ENCODE data around the gene CAMK2N2.

The CAMK2N2 gene

GRCh38 chr3:184261270-184261853, at the start of gene CAMK2N2:
Gene CAMK2N2, minus strand, starts transcription at chr3:184261553. Its CDS starts 268 bp downstream, at chr3:184261285.
- peak; percentile 58 for DNase-seq

GRCh38 chr3:184308744-184309143, 47.4 kb upstream of the CAMK2N2 start:
- DNase-seq = no peak

DNA sequence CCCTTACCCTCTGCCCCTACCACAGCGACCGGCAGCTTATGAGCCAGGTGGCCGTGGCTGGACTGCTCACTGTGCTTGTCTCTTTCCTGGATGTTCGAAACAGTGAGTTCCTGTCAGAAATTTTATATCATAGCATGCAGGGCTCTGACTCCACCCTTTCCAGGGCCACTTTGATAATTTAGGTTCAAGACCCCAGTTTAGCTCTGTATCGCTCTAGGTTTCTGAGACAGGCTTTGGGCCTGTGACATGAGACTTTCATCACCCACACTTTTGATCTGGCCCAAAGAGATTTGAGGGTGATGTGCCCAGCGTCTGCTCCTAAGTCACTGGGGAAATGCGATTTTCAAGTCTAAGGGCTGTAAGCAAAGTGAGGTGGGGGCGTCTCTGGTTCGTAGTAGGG, 46.6 kb upstream of the CAMK2N2 start:
- no peak for DNase-seq

DNA sequence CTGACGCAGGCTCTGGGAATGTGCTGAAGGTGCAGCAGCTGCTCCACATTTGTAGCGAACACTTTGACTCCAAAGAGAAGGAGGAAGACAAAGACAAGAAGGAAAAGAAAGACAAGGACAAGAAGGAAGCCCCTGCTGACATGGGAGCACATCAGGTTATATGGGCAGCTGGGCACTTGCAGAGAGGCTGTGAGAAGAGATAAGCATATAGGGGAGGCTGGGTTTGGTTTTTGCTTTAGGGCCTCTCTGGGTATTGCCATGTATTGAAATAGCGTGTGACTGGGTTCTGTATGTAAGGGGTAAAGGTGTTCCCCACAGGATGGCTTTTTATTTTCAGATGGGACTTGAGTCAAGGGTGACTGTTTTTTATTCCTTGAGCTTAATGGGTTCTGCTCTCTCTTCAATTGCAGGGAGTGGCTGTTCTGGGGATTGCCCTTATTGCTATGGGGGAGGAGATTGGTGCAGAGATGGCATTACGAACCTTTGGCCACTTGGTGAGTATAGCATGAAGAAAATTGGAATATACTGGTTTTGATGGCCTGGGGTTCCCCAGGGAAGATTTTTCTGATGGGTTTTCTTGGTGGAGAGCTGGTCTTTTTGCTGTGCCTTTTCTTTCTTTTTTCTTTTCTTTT, 45.1 kb upstream of the CAMK2N2 start:
- no peak for DNase-seq

DNA sequence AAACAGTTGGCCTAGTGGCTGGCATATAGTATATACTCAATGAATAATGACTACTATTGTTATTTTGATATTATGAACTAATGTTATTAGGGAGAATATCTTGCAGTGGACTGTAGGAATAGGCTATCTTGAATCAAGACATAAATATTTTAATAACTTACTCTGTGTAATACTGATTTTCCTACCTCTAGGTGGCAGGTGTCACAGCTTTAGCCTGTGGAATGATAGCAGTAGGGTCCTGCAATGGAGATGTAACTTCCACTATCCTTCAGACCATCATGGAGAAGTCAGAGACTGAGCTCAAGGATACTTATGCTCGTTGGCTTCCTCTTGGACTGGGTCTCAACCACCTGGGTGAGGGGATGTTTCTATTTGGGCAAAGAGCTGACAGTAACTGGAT, 44.2 kb upstream of the CAMK2N2 start:
- no peak for DNase-seq

DNA sequence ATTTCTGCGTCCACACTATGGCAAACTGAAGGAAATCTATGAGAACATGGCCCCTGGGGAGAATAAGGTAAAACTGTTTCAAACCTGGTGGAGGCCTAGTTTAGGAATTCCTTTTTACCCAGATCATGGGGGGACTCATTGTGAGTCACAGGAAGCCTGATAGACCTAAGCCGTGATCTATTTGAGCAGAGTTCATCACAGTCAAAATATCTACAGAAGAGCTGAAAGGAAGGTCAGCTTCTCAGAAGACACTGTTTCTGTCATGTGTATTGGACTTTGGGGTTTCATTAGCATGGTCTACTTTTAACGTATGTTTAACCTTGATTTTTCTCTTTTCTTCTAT, 39.0 kb upstream of the CAMK2N2 start:
- no peak for DNase-seq

DNA sequence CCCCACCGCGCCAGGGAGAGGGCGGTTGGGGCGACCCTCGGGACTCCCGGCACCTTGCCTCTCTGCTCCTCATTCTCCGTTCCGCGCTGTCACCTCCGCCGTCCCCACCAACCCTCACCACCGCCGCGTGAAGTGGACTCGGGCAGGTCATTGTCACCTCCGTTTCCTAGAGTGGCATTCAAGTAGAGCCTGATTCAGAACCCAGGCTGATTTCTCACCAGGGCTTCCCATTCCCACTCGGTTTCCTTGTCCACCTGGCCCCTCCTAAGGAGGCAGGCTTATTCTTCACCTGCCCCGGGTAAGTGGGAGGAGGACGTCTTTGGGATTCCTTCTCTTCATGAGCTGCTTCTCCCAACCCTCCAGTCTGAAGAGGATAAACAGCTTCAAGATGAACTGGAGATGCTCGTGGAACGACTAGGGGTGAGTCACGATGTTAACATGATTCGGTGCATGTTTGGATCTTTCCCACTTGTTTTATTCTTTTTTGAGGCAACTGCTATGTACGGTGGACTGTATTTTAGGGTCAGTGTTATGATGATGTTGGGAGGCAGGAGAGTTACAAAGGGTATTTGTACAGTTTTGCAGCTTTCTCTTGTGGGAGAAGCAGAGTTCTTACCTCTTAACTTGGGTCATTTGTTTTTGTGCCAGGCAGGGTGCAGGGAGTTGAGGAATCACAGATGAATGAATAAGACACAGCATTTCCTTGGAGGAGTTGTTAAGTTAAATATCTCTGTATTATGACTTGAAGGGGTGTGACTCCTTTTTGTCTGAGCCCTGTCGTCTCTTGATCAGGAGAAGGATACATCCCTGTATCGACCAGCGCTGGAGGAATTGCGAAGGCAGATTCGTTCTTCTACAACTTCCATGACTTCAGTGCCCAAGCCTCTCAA, 38.4 kb upstream of the CAMK2N2 start:
- no peak for DNase-seq

DNA sequence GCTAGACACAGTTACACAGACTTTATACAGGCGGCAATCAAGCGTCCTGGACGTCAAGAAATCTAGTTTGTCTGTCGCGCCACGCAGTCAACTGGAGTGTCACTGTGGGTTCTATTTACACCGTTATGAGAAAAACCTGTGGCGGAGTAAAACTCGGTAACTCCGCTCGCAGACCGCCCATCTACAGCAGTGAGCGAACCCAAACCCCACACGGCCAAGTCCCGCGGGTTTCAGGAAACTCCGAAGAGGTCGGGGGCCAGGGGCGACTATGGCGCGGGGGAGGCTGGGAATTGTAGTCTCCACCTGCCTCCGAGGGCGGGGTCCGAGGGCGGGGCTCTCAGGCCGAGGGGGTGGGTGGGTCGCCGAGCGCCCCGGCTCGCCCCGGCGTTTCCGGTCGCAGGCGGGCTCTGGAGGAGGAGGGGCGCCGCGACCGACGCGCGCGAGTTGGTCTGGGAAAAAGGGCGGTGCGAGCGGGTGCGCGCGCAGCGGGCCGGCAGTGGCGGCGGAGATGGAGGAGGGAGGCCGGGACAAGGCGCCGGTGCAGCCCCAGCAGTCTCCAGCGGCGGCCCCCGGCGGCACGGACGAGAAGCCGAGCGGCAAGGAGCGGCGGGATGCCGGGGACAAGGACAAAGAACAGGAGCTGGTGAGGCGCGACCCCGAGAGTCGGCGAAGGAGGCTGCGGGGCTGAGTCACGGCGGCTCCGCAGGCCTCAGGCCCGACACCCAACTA, 37.6 kb upstream of the CAMK2N2 start, which contains the start of gene PSMD2:
TSS of gene PSMD2 (plus strand) at position 483 of the 729 bp plus-strand sequence. CDS start at position 509, 26 bp downstream.
- DNase-seq = peak; percentile 99

GRCh38 chr3:184296616-184297015, 35.3 kb upstream of the CAMK2N2 start:
- no peak for DNase-seq

DNA sequence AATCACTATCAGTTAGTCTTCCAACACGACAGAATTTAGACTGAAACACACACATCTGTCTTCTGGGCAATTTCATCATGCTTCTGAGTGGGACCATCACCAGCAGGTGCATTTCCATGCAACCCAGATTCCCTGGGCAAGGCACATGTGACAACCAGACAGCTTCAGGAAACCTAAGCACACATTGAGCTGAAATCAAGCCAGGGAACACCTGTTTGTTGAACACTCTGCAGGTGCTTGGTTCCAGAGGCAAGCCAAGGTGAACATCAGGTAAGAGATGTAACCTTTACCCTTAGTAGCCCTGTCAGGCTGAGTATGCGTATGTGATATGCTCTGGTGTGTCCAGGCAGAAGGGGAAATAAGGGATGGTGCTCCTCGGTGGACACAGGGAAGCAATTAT, 34.4 kb upstream of the CAMK2N2 start:
- DNase-seq = no peak

- DNase-seq = no peak
These were observed 30.5 kb upstream of the CAMK2N2 start for GRCh38 chr3:184291738-184292445.

- DNase-seq = no peak
These were observed 29.8 kb upstream of the CAMK2N2 start for GRCh38 chr3:184291044-184291737.

- DNase-seq = no peak
These were observed 29.0 kb upstream of the CAMK2N2 start for GRCh38 chr3:184290331-184290730.

GRCh38 chr3:184289426-184289938, 28.1 kb upstream of the CAMK2N2 start:
- peak; percentile 81 for DNase-seq

DNA sequence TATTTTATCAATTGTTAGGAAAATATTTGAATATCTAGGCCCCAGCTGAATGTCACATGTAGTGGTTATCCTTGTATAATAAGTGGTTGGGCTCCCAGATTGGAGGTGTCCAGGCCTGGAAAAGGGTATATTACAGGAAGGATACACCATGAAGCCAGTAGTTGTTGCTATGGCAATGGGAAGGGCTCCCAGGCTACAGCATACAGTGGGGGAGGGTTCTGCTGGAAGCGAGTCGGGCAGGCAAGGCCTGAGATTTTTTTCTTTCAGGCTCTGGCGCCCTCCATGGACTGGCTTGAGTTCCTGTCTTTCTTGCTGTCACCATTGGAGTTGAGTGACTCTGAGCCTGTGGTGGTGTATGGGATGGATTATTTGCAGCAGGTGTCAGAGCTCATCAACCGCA, 23.3 kb upstream of the CAMK2N2 start:
- DNase-seq = peak; percentile 52

- DNase-seq = no peak
These were observed 22.3 kb upstream of the CAMK2N2 start for GRCh38 chr3:184283681-184284080.

DNA sequence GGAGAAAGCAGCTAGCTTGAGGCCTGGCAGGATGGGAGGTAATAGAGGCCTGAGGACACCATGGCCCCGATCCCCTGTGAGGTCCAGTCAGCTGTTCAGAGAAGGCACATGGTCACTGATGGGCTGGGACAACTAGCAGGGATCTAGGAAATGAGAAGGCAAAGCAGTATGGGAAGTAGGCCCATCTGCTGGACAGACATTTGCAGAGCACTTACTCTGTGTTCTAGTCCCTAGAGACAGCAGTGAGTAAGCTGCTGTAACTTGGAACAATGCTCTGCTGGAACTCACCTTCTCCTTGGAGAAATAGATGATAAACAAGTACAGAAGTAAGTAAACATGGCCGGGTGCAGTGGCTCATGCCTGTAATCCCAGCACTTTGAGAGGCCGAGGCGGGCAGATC, 21.6 kb upstream of the CAMK2N2 start:
- DNase-seq = no peak

- no peak for DNase-seq
These were observed 16.0 kb upstream of the CAMK2N2 start for GRCh38 chr3:184277366-184277765.

DNA sequence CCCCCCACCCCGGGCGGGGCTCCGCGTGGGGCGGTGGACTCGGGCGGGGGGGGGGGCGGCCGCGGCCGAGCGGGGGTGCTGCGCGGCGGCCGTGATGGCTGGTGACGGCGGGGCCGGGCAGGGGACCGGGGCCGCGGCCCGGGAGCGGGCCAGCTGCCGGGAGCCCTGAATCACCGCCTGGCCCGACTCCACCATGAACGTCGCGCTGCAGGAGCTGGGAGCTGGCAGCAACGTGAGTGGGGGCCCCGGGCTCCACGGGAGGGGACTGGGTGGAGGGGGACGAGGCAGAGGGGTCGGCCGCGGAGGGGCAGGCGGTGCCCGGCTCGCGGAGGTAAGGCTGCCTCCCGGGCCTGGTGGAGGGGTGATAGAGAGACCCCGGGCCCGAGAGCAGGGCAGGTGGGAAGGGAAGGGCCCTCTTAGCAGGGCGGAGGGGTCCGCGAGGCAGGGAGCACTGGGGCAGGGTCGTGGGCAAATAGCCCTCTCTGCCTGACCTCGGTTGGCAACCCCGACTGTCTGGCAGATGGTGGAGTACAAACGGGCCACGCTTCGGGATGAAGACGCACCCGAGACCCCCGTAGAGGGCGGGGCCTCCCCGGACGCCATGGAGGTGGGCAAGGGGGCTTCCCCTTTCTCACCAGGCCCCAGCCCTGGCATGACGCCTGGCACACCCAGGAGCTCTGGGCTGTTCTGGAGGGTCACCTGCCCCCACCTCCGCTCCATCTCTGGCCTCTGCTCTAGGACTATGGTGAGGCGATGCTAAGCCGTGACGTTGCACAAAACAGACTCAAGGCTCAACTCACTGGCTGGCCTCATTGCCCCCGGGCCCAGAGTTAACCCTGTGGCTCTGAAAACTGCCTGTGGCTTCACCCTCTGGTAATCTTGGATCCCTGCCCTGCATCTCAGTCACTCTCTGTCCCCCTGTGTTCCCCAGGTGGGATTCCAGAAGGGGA, 14.9 kb upstream of the CAMK2N2 start, which contains the start of gene ECE2:
TSS of gene ECE2 (plus strand) at position 62 of the 950 bp plus-strand sequence. CDS start at position 194, 132 bp downstream.
- DNase-seq = no peak

DNA sequence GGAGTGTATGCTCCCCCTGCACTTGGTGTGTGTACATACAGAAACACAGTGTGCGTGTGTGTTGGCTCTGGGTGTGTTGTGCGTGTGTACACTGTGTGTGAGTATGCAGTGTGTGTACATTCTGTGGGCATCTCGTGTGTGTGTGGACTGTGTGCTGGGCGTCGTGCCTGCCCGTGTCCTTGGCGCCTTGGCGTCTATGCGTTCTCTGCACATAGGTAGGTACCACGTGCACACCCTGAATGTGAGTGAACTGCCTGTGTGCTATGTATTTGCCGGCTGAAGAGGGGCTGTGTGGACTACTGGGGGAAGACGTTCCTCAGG, 14.0 kb upstream of the CAMK2N2 start:
- no peak for DNase-seq

GRCh38 chr3:184272269-184272668, 10.9 kb upstream of the CAMK2N2 start:
- no peak for DNase-seq
